Measurements from ENCODE around the gene CENPB. TPM values are rescaled to one million over a fixed set of nuclear protein-coding genes. Genes with fewer than 3 reads are reported as not detected.

Gene CENPB
- total RNA-seq, 6 experiments from 2014 or later = 109 to 128 (median 117) TPM

- H3K36me3 Mint-ChIP-seq (ENCODE audit: low read depth) = peaks cover 11% of the 10 kb centered on the region
- peak; percentile 51 for DNase-seq
- H3K27me3 Mint-ChIP-seq (ENCODE audit: insufficient read depth) = peaks cover 2% of the 10 kb centered on the region
- peaks cover 39% of the 10 kb centered on the region for H3K4me1 Mint-ChIP-seq (ENCODE audit: low read depth)
- no peaks in the 10 kb centered on the region for H3K9me3 Mint-ChIP-seq
- H3K27ac Mint-ChIP-seq = peak overlapping the region; percentile 83
- H3K4me3 Mint-ChIP-seq = peak overlapping the region; percentile 89
- TF ChIP-seq CTCF (IDR thresholded peaks at IDR 0.05) = no peak
Observed at GRCh38 chr20:3786126-3786484, 435 bp downstream of the CENPB start.

GRCh38 chr20:3785240-3786125 lies 1.1 kb downstream of the CENPB start:
- Mint-ChIP-seq H3K36me3 (ENCODE audit: low read depth) (peaks cover 11% of the 10 kb centered on the region), H3K4me1 (ENCODE audit: low read depth) (peaks cover 45% of the 10 kb centered on the region), H3K4me3 (peak overlapping the region; percentile 89), H3K27ac (peak overlapping the region; percentile 59; the same call in 1 of the 2 replicates), H3K9me3 (no peaks in the 10 kb centered on the region), H3K27me3 (ENCODE audit: insufficient read depth) (peaks cover 2% of the 10 kb centered on the region)
- peak; percentile 12 for DNase-seq
- TF ChIP-seq CTCF (IDR thresholded peaks at IDR 0.05) = peak; percentile 18; the same call in 1 of the 2 replicates

- TF ChIP-seq CTCF (IDR thresholded peaks at IDR 0.05) = no peak
- peaks cover 47% of the 10 kb centered on the region for H3K4me1 Mint-ChIP-seq (ENCODE audit: low read depth)
- H3K9me3 Mint-ChIP-seq = no peaks in the 10 kb centered on the region
- H3K27ac Mint-ChIP-seq = peak overlapping the region; percentile 72
- H3K36me3 Mint-ChIP-seq (ENCODE audit: low read depth) = peaks cover 11% of the 10 kb centered on the region
- DNase-seq = no peak
- peaks cover 2% of the 10 kb centered on the region for H3K27me3 Mint-ChIP-seq (ENCODE audit: insufficient read depth)
- H3K4me3 Mint-ChIP-seq = peak overlapping the region; percentile 85
Observed at GRCh38 chr20:3784863-3785239, 1.7 kb downstream of the CENPB start.

- peak overlapping the region; percentile 72 for H3K27ac Mint-ChIP-seq
Observed at GRCh38 chr20:3784216-3784853, 2.2 kb downstream of the CENPB start.

More at GRCh38 chr20:3784216-3784853, 2.2 kb downstream of the CENPB start:
- H3K4me3 Mint-ChIP-seq = peak overlapping the region; percentile 85
- H3K36me3 Mint-ChIP-seq (ENCODE audit: low read depth) = peaks cover 11% of the 10 kb centered on the region
- peaks cover 47% of the 10 kb centered on the region for H3K4me1 Mint-ChIP-seq (ENCODE audit: low read depth)
- no peak for DNase-seq
- no peak for TF ChIP-seq CTCF (IDR thresholded peaks at IDR 0.05)
- H3K27me3 Mint-ChIP-seq (ENCODE audit: insufficient read depth) = peaks cover 2% of the 10 kb centered on the region
- no peaks in the 10 kb centered on the region for H3K9me3 Mint-ChIP-seq

Data from HFFc6 (cell line).